ENCODE data around the gene YOD1.

The YOD1 gene

GRCh38 chr1:207071426-207071825 lies 20.4 kb upstream of the YOD1 start:
- FAIRE-seq, result no peak

GRCh38 chr1:207070811-207071210 lies 19.8 kb upstream of the YOD1 start:
- no peak for FAIRE-seq

GRCh38 chr1:207069858-207070506 lies 19.0 kb upstream of the YOD1 start:
- FAIRE-seq, result no peak

GRCh38 chr1:207069061-207069460 lies 18.1 kb upstream of the YOD1 start:
- no peak for FAIRE-seq

GRCh38 chr1:207067665-207068064 lies 16.7 kb upstream of the YOD1 start:
- no peak for FAIRE-seq

GRCh38 chr1:207067185-207067584 lies 16.2 kb upstream of the YOD1 start:
- FAIRE-seq, result no peak

- FAIRE-seq, result no peak
These were observed 13.6 kb upstream of the YOD1 start for GRCh38 chr1:207064561-207064960.

GRCh38 chr1:207063014-207063413 lies 12.0 kb upstream of the YOD1 start:
- no peak for FAIRE-seq

- no peak for FAIRE-seq
These were observed 11.1 kb upstream of the YOD1 start for GRCh38 chr1:207062058-207062457.

GRCh38 chr1:207060596-207060995 lies 9.6 kb upstream of the YOD1 start:
- no peak for FAIRE-seq

- no peak for FAIRE-seq
These were observed 8.9 kb upstream of the YOD1 start for GRCh38 chr1:207059881-207060280.

- no peak for FAIRE-seq
These were observed 8.2 kb upstream of the YOD1 start for GRCh38 chr1:207058878-207059867.

GRCh38 chr1:207058252-207058651 lies 7.2 kb upstream of the YOD1 start:
- FAIRE-seq, result no peak

- no peak for FAIRE-seq
These were observed 5.7 kb upstream of the YOD1 start for GRCh38 chr1:207056673-207057072.

- FAIRE-seq, result no peak
These were observed 4.5 kb upstream of the YOD1 start for GRCh38 chr1:207055386-207056001.

GRCh38 chr1:207054491-207054890 lies 3.5 kb upstream of the YOD1 start:
- FAIRE-seq, result no peak

- peak; percentile 41 for FAIRE-seq
These were observed 2.1 kb upstream of the YOD1 start, which contains the start of gene PFKFB2 for GRCh38 chr1:207052911-207053769. Gene PFKFB2, plus strand, starts transcription at chr1:207053275. Its CDS starts 1,443 bp downstream, at chr1:207054718.

- no peak for FAIRE-seq
These were observed 373 bp downstream of the YOD1 start for GRCh38 chr1:207050480-207051190.

- peak; percentile 37 for FAIRE-seq
These were observed 1.0 kb downstream of the YOD1 start for GRCh38 chr1:207049974-207050391.

GRCh38 chr1:207049514-207049913 lies 1.5 kb downstream of the YOD1 start:
- FAIRE-seq, result no peak

- no peak for FAIRE-seq
These were observed 2.0 kb downstream of the YOD1 start for GRCh38 chr1:207049054-207049453.

- no peak for FAIRE-seq
These were observed 3.0 kb downstream of the YOD1 start for GRCh38 chr1:207048041-207048440.
